PC-3 (cell line): ENCODE results near the gene SEMA4F. TPM values are rescaled to one million over a fixed set of nuclear protein-coding genes. Genes with fewer than 3 reads are reported as not detected.

Experiments
- total RNA-seq: library from RNA; depleted of rRNA; stranded (reverse); fragments of >200 nt; gene quantifications from 2 replicates; pipeline ENCODE4 v1.2.3, GENCODE V29; 2014; rRNA removed

Gene SEMA4F
- total RNA-seq, 1 experiment from 2014 or later = 13.9 TPM

Other genes with a start within 250 kb of the SEMA4F start
- gene C2orf81, start 232.6 kb upstream of the SEMA4F start, total RNA-seq = 1.6 and 2.4 TPM in 2 replicates
- gene WDR54, start 232.5 kb upstream of the SEMA4F start, total RNA-seq = 38.8 and 41.0 TPM in 2 replicates
- gene RTKN, start 212.3 kb upstream of the SEMA4F start, total RNA-seq = 90.5 and 138 TPM in 2 replicates
- 26.2 and 34.6 TPM in 2 replicates for gene INO80B, start 199.2 kb upstream of the SEMA4F start, total RNA-seq
- gene WBP1, start 195.8 kb upstream of the SEMA4F start, total RNA-seq = 57.5 and 64.4 TPM in 2 replicates
- gene MOGS, start 188.9 kb upstream of the SEMA4F start, total RNA-seq = 60.6 and 70.1 TPM in 2 replicates
- 86.9 and 102 TPM in 2 replicates for gene MRPL53, start 181.6 kb upstream of the SEMA4F start, total RNA-seq
- gene CCDC142, start 171.2 kb upstream of the SEMA4F start, total RNA-seq = 14.7 and 21.1 TPM in 2 replicates
- gene TTC31, start 171.2 kb upstream of the SEMA4F start, total RNA-seq = 21.1 and 21.4 TPM in 2 replicates
- gene LBX2, start 154.6 kb upstream of the SEMA4F start, total RNA-seq = not detected in 2 replicates
- gene PCGF1, start 146.6 kb upstream of the SEMA4F start, total RNA-seq = 31.2 and 35.7 TPM in 2 replicates
- gene TLX2, start 139.8 kb upstream of the SEMA4F start, total RNA-seq = 3.1 and 3.4 TPM in 2 replicates
- 0.07 and 0.63 TPM in 2 replicates for gene DQX1, start 128.0 kb upstream of the SEMA4F start, total RNA-seq
- gene AUP1, start 124.5 kb upstream of the SEMA4F start, total RNA-seq = 218 and 233 TPM in 2 replicates
- 71.8 and 77.5 TPM in 2 replicates for gene HTRA2, start 124.3 kb upstream of the SEMA4F start, total RNA-seq
- 5.8 and 12.4 TPM in 2 replicates for gene LOXL3, start 100.3 kb upstream of the SEMA4F start, total RNA-seq
- gene DOK1, start 99.5 kb upstream of the SEMA4F start, total RNA-seq = 4.7 and 6.0 TPM in 2 replicates
- gene M1AP, start 5.9 kb upstream of the SEMA4F start, total RNA-seq = not detected in 2 replicates
- 43.8 and 55.2 TPM in 2 replicates for gene HK2, start 179.9 kb downstream of the SEMA4F start, total RNA-seq